Right forelimb (tissue), 1 donor: Measurements from ENCODE around the gene LENG8.
"Not testable (repeated sequence)": the region's sequence is repeated elsewhere in the genome, so short reads cannot be mapped to it uniquely, and the experiment has no call there.

Experiments used
- DNase-seq: peaks from one replicate; pipeline ENCODE4 v3.0.0-alpha.2; 2018

The LENG8 gene

DNA sequence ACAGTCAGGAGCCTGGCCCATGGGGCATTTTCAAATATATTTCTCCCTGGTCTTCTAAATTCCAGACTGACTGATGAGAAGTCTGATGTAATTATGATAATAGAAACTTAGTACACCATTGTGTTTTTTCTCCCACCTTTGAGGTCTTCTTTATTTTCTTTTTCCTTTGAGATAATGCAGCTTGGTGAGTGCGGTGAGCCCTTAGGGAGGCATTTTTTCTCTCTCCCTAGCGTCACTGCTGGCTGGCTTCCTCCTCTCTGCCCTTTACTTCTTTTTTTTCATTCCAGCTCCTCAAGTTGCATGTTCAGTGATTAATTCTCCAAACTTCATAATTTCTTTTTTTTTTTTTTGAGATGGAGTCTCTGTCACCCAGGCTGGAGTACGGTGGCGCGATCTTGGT, 36.9 kb downstream of the LENG8 start:
- DNase-seq, result no peak

DNA sequence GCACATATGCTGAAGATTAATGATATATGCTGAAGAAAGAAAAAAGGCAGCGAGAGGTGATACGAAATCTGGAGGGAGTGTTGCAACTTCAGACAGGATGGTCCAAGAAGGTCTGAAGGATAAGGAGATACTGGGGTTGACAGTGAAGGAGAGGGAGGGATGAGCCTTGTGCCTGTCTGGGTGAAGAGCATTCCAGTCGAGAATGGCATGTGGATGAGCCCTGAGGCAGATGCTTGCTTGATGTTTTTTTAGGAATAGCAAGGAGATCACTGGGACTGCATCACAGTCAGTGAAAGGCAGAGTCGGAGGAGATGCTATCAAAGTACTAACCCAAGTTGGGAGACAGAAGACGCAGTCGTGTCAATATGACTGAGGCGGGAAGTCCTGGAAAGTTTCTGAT, 40.3 kb downstream of the LENG8 start:
- DNase-seq, result no peak

DNA sequence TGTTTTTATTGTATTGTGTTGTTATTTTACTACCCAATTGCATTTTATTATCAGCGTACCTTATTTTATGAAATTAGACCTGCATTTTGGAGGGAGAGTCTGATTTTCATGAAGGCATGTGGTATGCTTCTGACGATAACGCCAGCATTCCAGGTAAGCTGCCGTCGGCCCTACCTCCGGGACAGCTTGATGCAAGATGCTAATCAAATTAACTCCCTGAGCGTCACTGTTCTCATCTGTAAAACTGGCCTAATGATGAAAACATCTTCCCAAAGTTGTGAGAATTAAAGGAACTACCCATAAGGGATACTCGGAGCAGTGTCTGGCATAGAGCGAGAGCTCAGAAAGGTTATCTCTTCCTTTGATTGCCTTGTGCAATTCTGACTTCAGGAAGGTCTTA, 40.8 kb downstream of the LENG8 start:
- DNase-seq, result no peak

DNA sequence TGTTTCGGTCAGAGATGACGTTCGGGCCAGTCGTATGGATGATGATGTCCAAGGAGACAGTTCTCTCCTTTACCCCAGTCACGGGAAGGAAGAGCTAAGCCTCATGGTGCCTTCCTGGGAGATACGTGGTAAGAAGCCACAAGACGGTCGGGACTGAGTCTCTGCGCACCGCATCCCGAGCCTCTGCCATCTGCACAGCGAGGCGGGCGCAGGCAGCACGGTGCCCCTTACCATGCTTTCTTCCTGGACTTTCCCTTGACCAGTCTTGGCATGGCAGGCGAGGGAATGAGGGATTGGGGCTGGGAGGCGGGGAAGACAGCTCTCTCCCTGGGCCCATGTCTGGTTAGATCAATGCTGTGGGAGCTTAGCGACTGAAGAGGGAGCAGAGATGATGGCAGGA, 43.6 kb downstream of the LENG8 start:
- DNase-seq, result no peak

DNA sequence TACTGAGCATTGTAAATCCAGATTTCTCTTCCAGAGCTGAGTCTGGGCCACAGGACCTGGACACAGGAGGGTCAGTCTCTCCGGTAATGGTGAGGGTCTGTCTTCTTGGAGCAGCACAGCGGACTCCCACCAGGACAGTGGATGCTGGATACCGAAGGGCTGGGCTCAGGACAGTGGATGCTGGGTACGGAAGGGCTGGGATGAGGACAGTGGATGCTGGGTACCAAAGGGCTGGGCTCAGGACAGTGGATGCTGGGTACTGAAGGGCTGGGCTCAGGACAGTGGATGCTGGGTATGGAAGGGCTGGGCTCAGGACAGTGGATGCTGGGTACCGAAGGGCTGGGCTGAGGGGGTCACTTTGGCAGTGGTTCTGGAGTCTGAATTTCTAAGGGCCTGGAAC, 44.1 kb downstream of the LENG8 start:
- DNase-seq, result not testable (repeated sequence)

DNA sequence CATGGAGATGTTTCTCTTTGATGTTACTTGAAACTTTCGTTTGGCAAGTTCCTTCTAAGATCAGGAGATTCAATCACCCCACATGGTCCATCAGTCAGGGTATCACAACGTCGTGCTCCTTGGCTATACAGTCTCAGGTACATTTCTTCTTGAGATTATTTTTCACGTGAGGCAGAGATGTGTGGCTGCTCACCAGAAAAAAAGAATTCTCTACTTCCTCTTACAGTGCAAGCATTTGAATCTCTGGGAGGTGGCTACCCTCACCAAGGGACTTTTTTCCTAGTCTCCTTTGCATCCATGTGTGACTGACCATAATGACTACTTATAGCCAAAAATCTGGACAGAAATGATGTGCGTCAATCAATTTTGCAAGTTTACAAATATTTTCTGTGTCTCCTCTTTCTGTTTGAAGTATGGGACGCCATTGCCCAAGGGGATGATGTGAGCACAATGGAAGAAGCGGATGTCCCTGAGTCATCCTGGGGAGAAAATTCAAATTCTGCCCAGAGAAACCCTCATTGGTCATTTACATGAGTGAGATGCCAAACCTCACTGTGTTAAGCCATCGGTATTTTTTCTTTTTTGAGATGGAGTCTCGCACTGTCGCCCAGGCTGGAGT, 45.1 kb downstream of the LENG8 start:
- DNase-seq, result no peak

DNA sequence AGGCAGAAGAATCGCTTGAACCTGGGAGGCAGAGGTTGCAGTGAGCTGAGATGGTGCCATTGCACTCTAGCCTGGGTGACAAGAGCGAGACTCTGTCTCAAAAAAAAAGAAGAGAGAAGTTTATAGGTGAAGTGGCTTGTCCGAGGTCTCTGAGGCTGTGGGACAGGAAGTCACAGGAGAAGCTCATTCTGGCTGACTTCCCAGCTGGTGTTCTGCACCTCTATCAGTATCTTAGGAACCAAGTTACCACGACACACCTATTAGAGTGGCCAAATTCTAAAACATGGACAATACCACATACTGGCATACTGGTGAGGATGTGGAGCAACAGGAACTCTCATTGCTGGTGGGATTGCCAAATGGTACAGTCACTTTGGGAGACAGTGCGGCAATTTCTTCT, 46.3 kb downstream of the LENG8 start:
- DNase-seq, result not testable (repeated sequence)

DNA sequence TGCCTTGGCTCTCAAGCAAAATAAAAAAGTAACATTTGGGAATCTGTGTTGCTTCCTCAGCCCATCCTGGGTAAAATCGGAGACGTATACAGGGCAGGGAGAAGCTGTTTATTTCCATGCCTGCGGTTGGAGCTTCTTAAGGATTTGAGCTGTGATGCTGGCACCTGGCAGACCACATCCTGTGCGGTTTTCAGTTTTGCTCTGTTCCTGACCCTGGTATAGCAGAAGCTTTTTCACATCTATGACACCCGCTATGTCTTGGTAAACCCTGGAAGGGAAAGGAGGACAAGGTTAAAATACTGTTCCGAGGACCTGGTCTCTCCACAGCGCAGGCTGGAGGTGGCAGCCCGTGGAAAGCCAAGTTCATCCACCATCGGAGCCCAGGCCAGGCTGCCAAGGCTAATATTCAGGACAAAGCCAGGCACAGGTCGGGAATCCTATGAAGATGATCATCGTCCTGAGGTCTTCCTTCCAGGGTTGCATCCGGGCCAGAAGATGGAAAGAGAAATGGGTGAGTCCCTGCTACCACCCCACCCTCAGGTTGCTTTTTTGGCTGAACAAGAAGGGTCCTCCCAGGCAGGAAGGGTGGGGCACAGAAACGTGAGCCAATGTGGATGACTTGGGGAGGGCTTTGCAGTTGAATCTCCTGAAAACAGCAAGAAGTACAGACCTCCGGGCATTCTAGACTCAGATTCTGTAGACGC, 48.9 kb downstream of the LENG8 start:
- not testable (repeated sequence) for DNase-seq

DNA sequence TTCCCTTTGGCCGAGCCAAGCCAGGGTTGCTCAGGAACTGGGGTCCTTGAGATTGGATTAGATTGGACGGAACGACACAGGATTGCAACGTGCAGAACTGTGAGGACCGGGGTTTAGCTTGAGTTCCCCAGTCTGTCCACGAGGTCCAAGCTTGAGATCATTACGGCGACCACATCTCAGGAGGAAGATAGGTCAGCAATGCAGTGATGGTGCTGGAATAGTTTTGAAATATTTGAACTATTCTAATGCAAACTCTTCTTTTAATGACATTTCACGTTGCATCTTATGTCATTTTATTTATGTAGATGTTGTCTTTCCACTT, 49.4 kb downstream of the LENG8 start:
- not testable (repeated sequence) for DNase-seq

DNA sequence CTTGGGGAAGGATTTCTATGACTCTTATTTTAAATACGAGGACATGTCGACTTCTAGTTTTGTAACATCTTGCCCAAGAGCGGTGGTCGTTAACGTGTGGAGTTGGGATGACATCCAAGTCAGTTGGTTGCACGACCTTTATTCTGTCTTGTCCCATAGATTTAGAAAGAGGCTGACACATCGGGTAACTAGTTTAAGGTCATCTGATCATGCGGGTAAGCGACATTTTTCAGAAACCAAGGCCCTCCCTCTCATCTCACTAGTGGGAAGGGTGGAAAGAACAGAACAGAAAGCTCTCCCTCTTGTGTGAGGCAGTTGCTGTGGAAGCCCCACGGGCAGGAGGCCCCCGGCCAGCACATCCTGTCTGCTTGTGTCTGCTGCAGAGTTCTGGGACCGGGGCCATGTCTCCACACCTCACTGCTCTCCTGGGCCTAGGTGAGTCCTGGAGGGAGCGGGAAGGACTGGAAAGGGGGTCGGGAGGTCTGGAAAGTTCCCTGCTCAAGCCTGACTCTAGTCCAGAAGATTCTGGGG, 53.6 kb downstream of the LENG8 start, which contains the start of gene LAIR2:
TSS of gene LAIR2 (plus strand) at position 314 of the 531 bp plus-strand sequence. CDS start at position 402, 88 bp downstream.
- DNase-seq, result no peak

DNA sequence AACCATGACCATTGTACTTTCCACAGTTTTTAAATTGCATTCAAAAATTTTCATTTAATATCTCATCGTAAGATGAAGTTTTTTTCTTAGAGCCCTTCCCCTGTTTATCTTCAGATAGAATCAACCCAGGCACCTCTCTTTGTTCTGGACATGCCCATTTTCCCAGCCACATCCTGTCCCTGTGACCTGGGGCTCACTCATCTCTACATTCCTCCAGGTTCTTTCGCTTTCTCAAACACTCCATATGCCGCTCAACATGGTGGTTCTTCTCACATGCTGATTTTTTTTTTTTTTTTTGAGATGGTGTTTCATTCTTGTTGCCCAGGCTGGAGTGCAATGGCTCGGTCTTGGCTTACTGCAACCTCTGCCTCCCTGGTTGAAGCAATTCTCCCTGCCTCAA, 56.5 kb downstream of the LENG8 start:
- DNase-seq, result not testable (repeated sequence)

DNA sequence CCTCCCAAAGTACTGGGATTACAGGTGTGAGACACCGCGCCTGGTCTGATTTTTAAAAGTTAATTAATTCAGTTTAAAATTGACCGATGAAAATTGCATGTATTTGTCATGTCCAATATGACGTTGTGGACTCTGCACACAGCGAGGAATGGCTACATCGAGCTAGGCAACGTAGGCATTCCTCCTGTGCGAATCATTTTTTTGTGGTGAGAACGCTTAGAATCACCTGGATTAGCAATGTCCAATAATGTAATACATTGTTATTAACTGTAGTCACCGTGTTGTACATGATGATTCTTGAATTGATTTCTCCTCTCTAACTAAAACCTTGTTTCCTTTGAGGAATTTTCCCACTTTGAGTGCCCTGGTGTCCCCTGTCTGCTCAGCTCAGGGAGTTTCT, 57.1 kb downstream of the LENG8 start:
- DNase-seq, result no peak

DNA sequence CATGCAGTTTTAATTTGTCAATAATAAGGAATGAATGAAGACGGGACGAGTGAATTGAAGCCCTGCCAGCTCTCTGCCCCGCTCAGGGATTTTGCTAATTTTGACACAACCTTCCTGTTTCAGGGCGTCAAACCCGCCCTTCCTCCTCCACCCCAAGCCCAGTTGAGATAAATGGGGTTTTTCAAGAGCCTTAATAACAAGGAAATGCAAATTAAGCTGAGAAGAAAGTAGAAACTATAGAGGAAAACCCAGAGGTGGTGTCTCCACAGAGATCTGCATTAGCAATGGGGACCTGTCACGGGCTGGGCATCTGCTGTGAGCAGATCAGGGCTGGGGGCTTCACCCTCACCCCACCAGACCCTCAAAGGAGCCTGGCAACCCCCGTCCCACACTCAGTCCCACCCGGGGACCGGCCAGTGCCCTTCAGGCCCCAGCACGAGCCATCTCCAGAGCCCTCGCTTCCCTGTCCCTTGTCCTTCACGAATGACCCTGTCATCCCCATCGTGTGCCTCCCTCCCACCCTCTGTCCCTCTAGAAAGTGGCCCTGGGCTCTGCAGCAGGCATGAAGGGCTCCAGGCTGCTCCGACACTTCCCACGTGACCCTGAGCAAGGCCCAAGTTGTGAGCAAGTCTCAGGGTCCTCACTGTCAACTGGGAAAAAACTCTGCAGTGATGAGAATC, 58.2 kb downstream of the LENG8 start:
- not testable (repeated sequence) for DNase-seq

DNA sequence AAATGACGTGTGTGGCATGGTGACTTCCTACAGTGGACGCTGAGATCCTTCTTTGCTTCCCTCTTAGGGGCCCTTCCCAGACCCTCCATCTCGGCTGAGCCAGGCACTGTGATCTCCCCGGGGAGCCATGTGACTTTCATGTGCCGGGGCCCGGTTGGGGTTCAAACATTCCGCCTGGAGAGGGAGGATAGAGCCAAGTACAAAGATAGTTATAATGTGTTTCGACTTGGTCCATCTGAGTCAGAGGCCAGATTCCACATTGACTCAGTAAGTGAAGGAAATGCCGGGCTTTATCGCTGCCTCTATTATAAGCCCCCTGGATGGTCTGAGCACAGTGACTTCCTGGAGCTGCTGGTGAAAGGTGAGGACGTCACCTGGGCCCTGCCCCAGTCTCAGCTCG, 58.8 kb downstream of the LENG8 start:
- no peak for DNase-seq

DNA sequence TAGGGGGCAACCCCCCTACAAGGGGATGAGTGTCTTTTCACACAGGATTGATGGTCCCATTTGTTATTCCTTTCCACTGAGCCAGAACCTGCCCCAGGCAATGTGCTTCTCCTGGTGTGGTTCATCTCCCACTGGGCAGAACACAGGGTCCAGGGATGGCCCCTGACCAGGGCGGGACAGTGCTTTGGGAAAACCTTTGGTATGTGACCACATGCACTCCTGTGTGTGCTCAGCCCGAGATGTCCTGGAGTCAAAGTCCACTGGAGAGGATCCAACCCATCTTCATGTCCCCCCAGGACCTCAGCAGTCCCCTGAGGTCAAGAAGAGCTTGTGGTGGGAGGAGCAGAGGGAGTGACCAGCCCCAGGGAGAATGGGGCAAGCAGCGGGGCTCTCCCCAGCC, 59.5 kb downstream of the LENG8 start:
- DNase-seq, result not testable (repeated sequence)

DNA sequence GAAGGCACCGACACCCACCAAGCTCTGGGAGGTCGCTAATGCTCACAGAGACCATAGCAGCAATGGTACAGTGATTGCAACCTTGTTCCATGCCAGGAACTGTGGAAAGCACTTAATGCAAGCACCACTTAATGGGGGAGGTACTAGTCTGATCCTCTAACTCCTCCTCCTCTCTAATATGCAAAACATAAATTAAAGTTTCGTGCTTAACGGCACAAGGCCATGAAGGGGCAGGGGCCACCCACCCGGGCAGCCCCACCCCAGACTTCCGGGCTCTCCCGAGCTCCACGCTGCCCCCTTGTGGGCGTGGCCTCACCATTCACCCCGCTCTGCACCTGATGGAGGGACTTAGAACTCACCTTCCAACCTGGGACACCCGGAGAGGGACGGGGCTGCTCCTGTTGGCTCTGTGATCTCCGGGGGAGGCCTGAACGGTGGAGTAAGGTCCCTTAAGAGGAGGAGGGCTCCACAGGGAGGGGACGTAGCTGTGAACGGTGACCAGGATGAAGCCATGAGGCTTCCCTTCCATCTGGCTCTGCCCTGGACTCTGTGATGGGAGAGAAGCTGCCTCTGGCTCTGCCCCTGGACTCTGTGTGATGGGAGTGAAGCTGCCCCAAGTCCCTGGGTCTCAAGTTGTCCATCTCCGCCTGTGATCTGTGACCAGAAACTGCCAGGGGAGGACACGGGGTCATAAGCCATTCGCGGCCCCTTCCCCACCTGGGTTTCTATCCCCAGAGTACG, 60.4 kb downstream of the LENG8 start:
- not testable (repeated sequence) for DNase-seq
